H9 (cell line): ENCODE results near the gene FBN2. TPM values are rescaled to one million over a fixed set of nuclear protein-coding genes. Genes with fewer than 3 reads are reported as not detected.

Experiments
- DNase-seq: peaks from one replicate; pipeline ENCODE4 v3.0.0-alpha.2; 2017
- H2AFZ ChIP-seq: one replicate; pipeline ENCODE4 v1.6.1; 2013; ENCODE audit warnings: mild to moderate bottlenecking, low read length, control low read depth, moderate library complexity
- H2AK5ac ChIP-seq: 2 replicates; pipeline ENCODE4 v1.6.1; 2013; ENCODE audit warnings: low read length, control low read depth, mixed read lengths; ENCODE audit not compliant: insufficient read length
- H2BK120ac ChIP-seq: one replicate; pipeline ENCODE4 v1.6.1; 2013; ENCODE audit warnings: low read depth, mild to moderate bottlenecking, low read length, control low read depth, inconsistent platforms; ENCODE audit not compliant: poor library complexity, severe bottlenecking
- H2BK12ac ChIP-seq: 2 replicates; pipeline ENCODE4 v1.6.1; 2013; ENCODE audit warnings: low read length, control low read depth, mixed read lengths, low read depth; ENCODE audit not compliant: insufficient read length
- H2BK15ac ChIP-seq: 2 replicates; pipeline ENCODE4 v1.6.1; 2013; ENCODE audit warnings: low read depth, low read length, control low read depth
- H2BK20ac ChIP-seq: one replicate; pipeline ENCODE4 v1.6.1; 2013; ENCODE audit warnings: low read depth, mild to moderate bottlenecking, low read length, control low read depth, inconsistent platforms; ENCODE audit not compliant: poor library complexity, severe bottlenecking
- H2BK5ac ChIP-seq: 2 replicates; pipeline ENCODE4 v1.6.1; 2013; ENCODE audit warnings: low read length, control low read depth, mixed read lengths; ENCODE audit not compliant: insufficient read length
- H3K14ac ChIP-seq: 2 replicates; pipeline ENCODE4 v1.6.1; 2013; ENCODE audit warnings: low read length, control low read depth; ENCODE audit not compliant: insufficient read depth
- H3K18ac ChIP-seq: 2 replicates; pipeline ENCODE4 v1.6.1; 2013; ENCODE audit warnings: low read depth, mild to moderate bottlenecking, mixed read lengths, low read length, control low read depth; ENCODE audit not compliant: insufficient read length
- H3K23ac ChIP-seq: 2 replicates; pipeline ENCODE4 v1.6.1; 2013; ENCODE audit warnings: low read length, control low read depth, mixed read lengths, low read depth; ENCODE audit not compliant: insufficient read length
- H3K23me2 ChIP-seq: 2 replicates; pipeline ENCODE4 v1.6.1; 2013; ENCODE audit warnings: low read depth, mild to moderate bottlenecking, mixed read lengths, low read length, control low read depth; ENCODE audit not compliant: insufficient read length, poor library complexity, severe bottlenecking
- H3K27ac ChIP-seq: 2 replicates; pipeline ENCODE4 v1.5.1; 2013; ENCODE audit warnings: low read length, control low read depth, mixed read lengths, low read depth; ENCODE audit not compliant: insufficient read length
- H3K27me3 ChIP-seq: 2 replicates; pipeline ENCODE4 v1.6.1; 2013; ENCODE audit warnings: low read length, control low read depth, inconsistent platforms; ENCODE audit not compliant: insufficient read depth
- H3K4ac ChIP-seq: 2 replicates; pipeline ENCODE4 v1.6.1; 2013; ENCODE audit warnings: low read depth, mild to moderate bottlenecking, control low read depth, inconsistent platforms, low read length, moderate library complexity
- H3K4me1 ChIP-seq: 2 replicates; pipeline ENCODE4 v1.6.1; 2013; ENCODE audit warnings: low read length, control low read depth, inconsistent platforms; ENCODE audit not compliant: insufficient read depth
- H3K4me2 ChIP-seq: 2 replicates; pipeline ENCODE4 v1.6.1; 2013; ENCODE audit warnings: low read length, control low read depth, mixed read lengths; ENCODE audit not compliant: insufficient read length, insufficient read depth
- H3K56ac ChIP-seq: 2 replicates; pipeline ENCODE4 v1.6.1; 2013; ENCODE audit warnings: low read depth, mild to moderate bottlenecking, mixed read lengths, low read length, control low read depth; ENCODE audit not compliant: insufficient read length
- H3K79me1 ChIP-seq: 2 replicates; pipeline ENCODE4 v1.6.1; 2013; ENCODE audit warnings: low read depth, mild to moderate bottlenecking, moderate library complexity, low read length, control low read depth, inconsistent platforms; ENCODE audit not compliant: insufficient read depth, poor library complexity, severe bottlenecking
- H3K79me2 ChIP-seq: 2 replicates; pipeline ENCODE4 v1.6.1; 2013; ENCODE audit warnings: low read length, control low read depth, inconsistent platforms; ENCODE audit not compliant: insufficient read depth
- H3K9ac ChIP-seq: 2 replicates; pipeline ENCODE4 v1.6.1; 2013; ENCODE audit warnings: low read length, control low read depth, mixed read lengths; ENCODE audit not compliant: insufficient read length; ENCODE audit errors: extremely low read depth
- H3K9me3 ChIP-seq: one replicate; pipeline ENCODE4 v1.6.1; 2013; ENCODE audit warnings: low read depth, low read length, inconsistent platforms; ENCODE audit not compliant: control insufficient read depth
- H3T11ph ChIP-seq: one replicate; pipeline ENCODE4 v1.6.1; 2013; ENCODE audit warnings: mild to moderate bottlenecking, low read length, control low read depth, inconsistent platforms
- H4K20me1 ChIP-seq: one replicate; pipeline ENCODE4 v1.6.1; 2013; ENCODE audit not compliant: control insufficient read depth, insufficient read length, insufficient read depth
- H4K5ac ChIP-seq: 2 replicates; pipeline ENCODE4 v1.6.1; 2013; ENCODE audit warnings: low read depth, mild to moderate bottlenecking, mixed read lengths, low read length, control low read depth; ENCODE audit not compliant: insufficient read length
- H4K8ac ChIP-seq: replicated peaks from 2 replicates; pipeline ENCODE4 v1.6.1; 2013; ENCODE audit warnings: low read length, control low read depth, mixed read lengths, low read depth; ENCODE audit not compliant: insufficient read length
- H4K91ac ChIP-seq: 2 replicates; pipeline ENCODE4 v1.6.1; 2013; ENCODE audit warnings: low read depth, mild to moderate bottlenecking, moderate library complexity, mixed read lengths, low read length, control low read depth; ENCODE audit not compliant: insufficient read length
- H3K27ac Mint-ChIP-seq, 3 experiments: 2 replicates in 2 of 3; 3 replicates in 1 of 3; pipeline ENCODE4 v1.8.0; 2020 to 2021; ENCODE audit warnings: mixed read lengths in 3 of 3, mild to moderate bottlenecking in 1 of 3, moderate library complexity in 1 of 3
- H3K27me3 Mint-ChIP-seq: 2 replicates; pipeline ENCODE4 v1.8.0; 2021; ENCODE audit warnings: low read depth, mild to moderate bottlenecking, moderate library complexity, mixed read lengths
- H3K36me3 Mint-ChIP-seq, 3 experiments: 2 replicates in 2 of 3; 3 replicates in 1 of 3; pipeline ENCODE4 v1.8.0; 2020 to 2021; ENCODE audit warnings: low read depth in 3 of 3, mixed read lengths in 3 of 3; ENCODE audit not compliant: insufficient read depth in 1 of 3
- H3K4me1 Mint-ChIP-seq, 2 experiments: 2 replicates each; pipeline ENCODE4 v1.8.0; 2020; ENCODE audit warnings: mixed read lengths in 2 of 2
- H3K4me3 Mint-ChIP-seq, 2 experiments: 2 replicates in 1 of 2; 3 replicates in 1 of 2; pipeline ENCODE4 v1.8.0; 2020 to 2021; ENCODE audit warnings: mild to moderate bottlenecking in 2 of 2, mixed read lengths in 2 of 2, moderate library complexity in 1 of 2
- H3K9me3 Mint-ChIP-seq, 2 experiments: 2 replicates in 1 of 2; 3 replicates in 1 of 2; pipeline ENCODE4 v1.8.0; 2020; ENCODE audit warnings: mild to moderate bottlenecking in 2 of 2, mixed read lengths in 2 of 2, moderate library complexity in 1 of 2
- WGBS: extraction: QIAGEN DNeasy Blood & Tissue Kit; methylation state at CpG from one replicate; pipeline ENCODE4 v1.1.7; 2013; ENCODE audit warnings: missing lambda C conversion rate, low lambda C conversion rate, mixed read lengths; ENCODE audit not compliant: insufficient read length; ENCODE audit errors: extremely low coverage; 5-methylcytosine and 5-hydroxymethylcytosine counted together
- total RNA-seq: library from RNA; stranded (reverse); gene quantifications from 2 replicates; pipeline ENCODE4 v1.2.1, GENCODE V29; 2021
- TF ChIP-seq, protein P1 (sequence below): fragments of 200-600 bp; sonication (generic); conservative IDR thresholded peaks from 3 replicates; pipeline ENCODE4 v1.8.0; 2021; ENCODE audit warnings: antibody characterized with exemption, mild to moderate bottlenecking

FBN2 gene
- total RNA-seq, 1 experiment from 2014 or later, result 8.3 TPM

GRCh38 chr5:128378632-128379031, 159.4 kb downstream of the FBN2 start:
- no peak overlapping the region for H2BK12ac ChIP-seq
- no peak overlapping the region for H3T11ph ChIP-seq
- no peak overlapping the region for H4K8ac ChIP-seq
- H3K27me3 ChIP-seq, result no peaks in the 10 kb centered on the region
- no peak overlapping the region for H2BK20ac ChIP-seq
- no peaks in the 10 kb centered on the region for H3K23me2 ChIP-seq
- no peak overlapping the region for H2BK5ac ChIP-seq
- H2BK15ac ChIP-seq, result no peak overlapping the region
- Mint-ChIP-seq H3K36me3 (no peaks in the 10 kb centered on the region), H3K27ac (no peak overlapping the region), H3K27me3 (no peaks in the 10 kb centered on the region), H3K4me3 (no peak overlapping the region), H3K4me1 (peaks cover 0 to 5% of the 10 kb centered on the region in 2 experiments; a peak in 2 of 4 replicates), H3K9me3 (no peaks in the 10 kb centered on the region)
- H3K9ac ChIP-seq, result no peak overlapping the region
- H4K5ac ChIP-seq, result no peak overlapping the region
- WGBS, result no CpG with 5 or more reads among the region's 1 CpG
- no peak overlapping the region for H3K27ac ChIP-seq
- H3K18ac ChIP-seq, result no peak overlapping the region
- no peaks in the 10 kb centered on the region for H3K4me1 ChIP-seq
- no peak overlapping the region for H2AK5ac ChIP-seq
- no peak overlapping the region for H2BK120ac ChIP-seq
- H3K23ac ChIP-seq, result no peak overlapping the region
- no peaks in the 10 kb centered on the region for H3K79me1 ChIP-seq
- no peak for DNase-seq
- H3K9me3 ChIP-seq, result no peaks in the 10 kb centered on the region
- TF ChIP-seq, protein P1, sequence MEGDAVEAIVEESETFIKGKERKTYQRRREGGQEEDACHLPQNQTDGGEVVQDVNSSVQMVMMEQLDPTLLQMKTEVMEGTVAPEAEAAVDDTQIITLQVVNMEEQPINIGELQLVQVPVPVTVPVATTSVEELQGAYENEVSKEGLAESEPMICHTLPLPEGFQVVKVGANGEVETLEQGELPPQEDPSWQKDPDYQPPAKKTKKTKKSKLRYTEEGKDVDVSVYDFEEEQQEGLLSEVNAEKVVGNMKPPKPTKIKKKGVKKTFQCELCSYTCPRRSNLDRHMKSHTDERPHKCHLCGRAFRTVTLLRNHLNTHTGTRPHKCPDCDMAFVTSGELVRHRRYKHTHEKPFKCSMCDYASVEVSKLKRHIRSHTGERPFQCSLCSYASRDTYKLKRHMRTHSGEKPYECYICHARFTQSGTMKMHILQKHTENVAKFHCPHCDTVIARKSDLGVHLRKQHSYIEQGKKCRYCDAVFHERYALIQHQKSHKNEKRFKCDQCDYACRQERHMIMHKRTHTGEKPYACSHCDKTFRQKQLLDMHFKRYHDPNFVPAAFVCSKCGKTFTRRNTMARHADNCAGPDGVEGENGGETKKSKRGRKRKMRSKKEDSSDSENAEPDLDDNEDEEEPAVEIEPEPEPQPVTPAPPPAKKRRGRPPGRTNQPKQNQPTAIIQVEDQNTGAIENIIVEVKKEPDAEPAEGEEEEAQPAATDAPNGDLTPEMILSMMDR, result no peak
- H4K20me1 ChIP-seq, result no peaks in the 10 kb centered on the region
- H3K14ac ChIP-seq, result no peak overlapping the region
- H3K4ac ChIP-seq, result no peak overlapping the region
- no peak overlapping the region for H3K56ac ChIP-seq
- H3K79me2 ChIP-seq, result no peaks in the 10 kb centered on the region
- no peak overlapping the region for H2AFZ ChIP-seq
- H3K4me2 ChIP-seq, result no peak overlapping the region
- H4K91ac ChIP-seq, result no peak overlapping the region
